ENCODE results near the gene SENP1.

Gene SENP1

DNA sequence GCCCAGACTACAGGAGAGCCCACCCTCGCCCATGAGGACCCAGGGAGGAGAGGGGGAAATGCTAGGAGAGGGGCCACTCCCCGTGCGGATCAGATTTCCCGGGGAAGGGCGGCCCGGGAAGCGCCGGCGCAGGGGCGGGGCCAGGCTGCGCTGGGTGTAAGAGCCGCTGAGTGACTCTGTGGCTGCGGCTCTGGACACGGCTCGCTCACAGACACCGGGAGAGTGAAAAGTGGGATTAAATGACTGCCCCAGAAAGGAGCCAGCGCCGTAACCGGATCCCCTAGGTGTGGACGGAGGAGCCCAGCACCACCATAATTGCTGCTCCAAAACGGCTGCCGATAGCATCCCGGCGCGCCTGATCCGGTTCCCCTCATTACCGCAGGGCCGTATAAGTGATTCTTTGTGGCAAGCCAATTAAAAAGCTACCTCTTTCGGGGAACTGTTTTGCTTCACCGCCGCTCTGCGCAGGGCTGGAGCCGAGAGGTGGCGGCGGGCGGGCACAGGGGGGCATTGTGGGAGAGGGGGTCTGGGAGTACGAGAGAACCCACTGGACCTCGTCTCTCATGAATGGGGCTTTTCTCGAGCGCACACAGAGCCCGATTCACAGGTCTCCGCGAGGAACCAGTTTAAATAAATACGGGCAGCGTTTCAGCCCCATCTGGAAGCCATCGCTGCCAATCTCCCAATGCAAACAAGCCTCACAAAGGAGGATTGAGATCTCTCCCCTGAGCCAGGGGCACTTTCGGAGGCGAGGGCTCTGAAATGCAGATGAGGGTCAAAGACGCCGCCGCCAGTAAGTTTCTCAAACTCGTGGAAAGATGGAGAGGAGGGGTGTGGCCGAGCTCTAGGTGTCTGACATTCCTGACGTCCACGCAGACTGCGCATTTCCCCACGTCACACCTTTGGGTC, 104.1 kb downstream of the SENP1 start:
- TF ChIP-seq, protein P1, sequence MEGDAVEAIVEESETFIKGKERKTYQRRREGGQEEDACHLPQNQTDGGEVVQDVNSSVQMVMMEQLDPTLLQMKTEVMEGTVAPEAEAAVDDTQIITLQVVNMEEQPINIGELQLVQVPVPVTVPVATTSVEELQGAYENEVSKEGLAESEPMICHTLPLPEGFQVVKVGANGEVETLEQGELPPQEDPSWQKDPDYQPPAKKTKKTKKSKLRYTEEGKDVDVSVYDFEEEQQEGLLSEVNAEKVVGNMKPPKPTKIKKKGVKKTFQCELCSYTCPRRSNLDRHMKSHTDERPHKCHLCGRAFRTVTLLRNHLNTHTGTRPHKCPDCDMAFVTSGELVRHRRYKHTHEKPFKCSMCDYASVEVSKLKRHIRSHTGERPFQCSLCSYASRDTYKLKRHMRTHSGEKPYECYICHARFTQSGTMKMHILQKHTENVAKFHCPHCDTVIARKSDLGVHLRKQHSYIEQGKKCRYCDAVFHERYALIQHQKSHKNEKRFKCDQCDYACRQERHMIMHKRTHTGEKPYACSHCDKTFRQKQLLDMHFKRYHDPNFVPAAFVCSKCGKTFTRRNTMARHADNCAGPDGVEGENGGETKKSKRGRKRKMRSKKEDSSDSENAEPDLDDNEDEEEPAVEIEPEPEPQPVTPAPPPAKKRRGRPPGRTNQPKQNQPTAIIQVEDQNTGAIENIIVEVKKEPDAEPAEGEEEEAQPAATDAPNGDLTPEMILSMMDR (IDR thresholded peaks at IDR 0.05; ENCODE audit: low read depth, low read length, missing control alignments): no peak
- H3K4me3 ChIP-seq (replicated peaks; ENCODE audit: low read depth, low read length): peak overlapping the region; percentile 50
- no peak for DNase-seq (ENCODE audit: extremely low read depth, low read depth)

DNA sequence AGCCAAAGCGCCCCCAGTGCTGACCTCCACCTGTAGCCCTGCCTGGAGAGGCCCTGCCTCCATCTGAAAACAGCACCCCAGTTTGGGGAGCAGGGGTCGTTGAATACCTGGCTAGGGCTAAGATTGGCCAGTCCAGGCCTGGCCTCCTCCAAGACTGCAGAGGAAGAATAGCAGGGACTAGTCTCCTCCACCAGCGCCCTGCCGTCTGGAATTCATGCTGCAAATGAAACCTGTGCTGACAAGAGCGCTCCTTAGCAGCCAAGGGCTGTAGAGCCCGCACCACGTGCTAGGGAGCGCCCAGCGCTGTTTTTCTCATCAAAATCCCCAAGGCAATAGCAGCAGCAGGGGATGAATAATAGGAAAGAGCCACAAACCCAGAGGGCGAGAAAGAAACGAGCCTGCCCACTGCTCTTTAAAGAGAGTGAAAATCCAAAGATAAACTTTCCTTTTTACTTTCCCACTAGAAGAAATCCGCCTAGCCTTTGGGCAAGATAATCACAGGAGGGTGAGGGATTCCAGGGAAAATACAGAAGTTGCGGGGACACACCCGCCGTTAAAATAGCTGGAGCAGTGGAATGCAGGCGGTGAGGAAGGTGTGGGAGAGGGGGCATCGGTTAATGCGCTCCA, 104.9 kb downstream of the SENP1 start:
- no peak for DNase-seq (ENCODE audit: extremely low read depth, low read depth)
- H3K4me3 ChIP-seq (replicated peaks; ENCODE audit: low read depth, low read length): peak overlapping the region; percentile 50
- TF ChIP-seq, protein P1 (IDR thresholded peaks at IDR 0.05; ENCODE audit: low read depth, low read length, missing control alignments): no peak

DNA sequence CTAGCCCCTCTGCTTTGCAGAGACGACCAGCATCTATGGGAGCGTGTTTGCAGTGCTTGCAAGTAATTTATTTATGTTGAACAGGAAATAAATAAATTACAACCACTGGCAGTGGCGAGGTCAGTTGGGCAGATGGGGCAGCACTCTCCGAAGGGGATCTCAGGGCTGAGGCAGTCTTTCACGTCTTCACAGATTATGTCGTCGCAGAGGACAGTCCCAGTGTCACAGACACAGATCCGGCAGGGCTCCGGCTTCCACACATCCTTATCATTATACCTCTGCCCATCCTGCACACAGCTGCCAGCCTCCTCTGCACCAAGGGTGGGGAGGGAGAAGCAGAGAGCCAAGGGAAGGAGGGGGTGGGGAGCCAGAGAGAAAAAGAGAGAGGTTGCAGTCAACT, 106.1 kb downstream of the SENP1 start:
- H3K4me3 ChIP-seq (replicated peaks; ENCODE audit: low read depth, low read length): no peak overlapping the region
- TF ChIP-seq, protein P1 (IDR thresholded peaks at IDR 0.05; ENCODE audit: low read depth, low read length, missing control alignments): no peak
- DNase-seq (ENCODE audit: extremely low read depth, low read depth): no peak

DNA sequence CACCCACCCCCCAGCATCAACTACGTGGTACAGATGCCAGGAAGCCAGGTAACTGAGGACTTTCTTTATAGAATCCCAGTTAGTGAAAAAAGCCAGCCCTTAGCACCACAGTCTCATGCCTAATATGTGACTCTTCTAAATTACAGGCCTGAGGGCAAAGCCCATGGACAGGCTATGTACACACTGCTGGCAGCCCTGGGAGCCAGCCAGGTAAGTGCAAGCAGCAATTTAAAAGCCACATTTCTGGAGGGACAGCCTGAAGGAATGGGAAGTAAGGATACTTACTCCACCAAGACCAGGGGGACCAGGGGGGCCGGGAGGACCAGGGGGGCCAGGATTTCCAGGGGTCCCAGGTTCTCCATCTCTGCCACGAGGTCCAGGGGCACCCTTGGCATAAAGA, 108.6 kb downstream of the SENP1 start:
- H3K4me3 ChIP-seq (replicated peaks; ENCODE audit: low read depth, low read length): no peak overlapping the region
- no peak for DNase-seq (ENCODE audit: extremely low read depth, low read depth)
- TF ChIP-seq, protein P1 (IDR thresholded peaks at IDR 0.05; ENCODE audit: low read depth, low read length, missing control alignments): no peak

DNA sequence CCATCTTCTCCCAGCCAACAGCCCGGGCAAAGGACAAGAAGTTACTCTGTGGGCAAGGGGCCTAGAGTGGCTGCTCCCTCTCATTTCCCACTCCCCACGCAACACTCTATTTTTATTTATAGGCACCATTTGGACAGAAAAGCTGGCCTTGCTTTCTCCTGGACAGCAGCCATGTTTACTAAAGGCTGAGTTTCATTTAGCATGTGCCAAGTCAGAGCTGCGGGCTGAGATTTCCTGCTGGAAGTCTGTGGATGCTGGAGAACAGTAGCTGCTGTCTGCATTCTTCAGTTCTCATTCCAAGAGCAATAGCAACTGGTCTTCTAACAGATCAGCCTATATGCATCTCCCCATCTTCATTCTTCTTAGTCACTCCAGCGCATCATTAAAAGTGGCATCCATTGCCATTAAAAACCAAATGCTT, 109.9 kb downstream of the SENP1 start:
- no peak overlapping the region for H3K4me3 ChIP-seq (replicated peaks; ENCODE audit: low read depth, low read length)
- TF ChIP-seq, protein P1 (IDR thresholded peaks at IDR 0.05; ENCODE audit: low read depth, low read length, missing control alignments): no peak
- no peak for DNase-seq (ENCODE audit: extremely low read depth, low read depth)

DNA sequence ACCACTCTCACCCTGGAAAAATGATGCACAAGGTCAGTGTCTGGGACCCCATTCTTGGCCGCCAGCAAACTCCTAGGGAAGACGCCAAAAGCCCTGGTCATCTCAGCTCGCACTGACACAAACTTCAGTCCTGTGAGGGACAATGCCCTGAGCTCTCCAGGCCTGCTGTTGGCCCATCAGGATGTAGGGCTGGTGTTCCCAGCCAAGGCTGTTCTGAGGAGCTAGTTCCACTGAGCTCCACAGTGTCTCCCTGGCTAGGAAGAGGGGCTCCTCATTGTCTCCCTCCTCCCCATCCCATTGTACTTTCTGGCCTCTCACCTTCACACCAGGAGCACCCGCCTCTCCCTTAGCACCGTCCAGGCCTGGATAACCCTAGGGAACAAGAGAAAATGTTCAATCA, 112.4 kb downstream of the SENP1 start:
- TF ChIP-seq, protein P1 (IDR thresholded peaks at IDR 0.05; ENCODE audit: low read depth, low read length, missing control alignments): no peak

More for the DNA sequence above, 112.4 kb downstream of the SENP1 start:
- DNase-seq (ENCODE audit: extremely low read depth, low read depth): no peak
- no peak overlapping the region for H3K4me3 ChIP-seq (replicated peaks; ENCODE audit: low read depth, low read length)

Measured in HFF-Myc (cell line).